PC-9 (cell line): ENCODE measurements around the gene DLGAP3. TPM values are rescaled to one million over a fixed set of nuclear protein-coding genes. Genes with fewer than 3 reads are reported as not detected.

ENCODE experiments used
- BruUV-seq: library from RNA; stranded (reverse); fragments of 400-500 nt; replicated peaks from 2 replicates; lab custom pipeline; 2021; lab: Mats Ljungman, UMichigan
- CTCF ChIA-PET: fragments of 300-600 bp; sonication (Branson Sonifier 250); formaldehyde crosslinking; loops from one replicate; lab custom pipeline; 2022; ENCODE audit warnings: antibody characterized with exemption; lab: Charles Lee
- POLR2A ChIA-PET: fragments of 300-600 bp; sonication (Branson Sonifier 250); formaldehyde crosslinking; loops from one replicate; lab custom pipeline; 2022; ENCODE audit warnings: antibody characterized with exemption; ENCODE audit not compliant: unreplicated experiment; lab: Charles Lee
- DNase-seq, 2 experiments: peaks; one replicate each; pipeline versions ENCODE4 v3.0.0 to v3.0.0-alpha.2; 2015 to 2022; ENCODE audit warnings: mixed read lengths in 1 of 2
- H2AFZ ChIP-seq: fragments of 200-600 bp; sonication (generic); 2 replicates; pipeline ENCODE4 v1.8.1; 2017; ENCODE audit warnings: antibody characterized with exemption
- H3F3A ChIP-seq: fragments of 200-600 bp; sonication (generic); 2 replicates; pipeline ENCODE4 v1.8.1; 2017; ENCODE audit warnings: antibody characterized with exemption, mild to moderate bottlenecking, low read depth; ENCODE audit not compliant: insufficient read depth
- H3K27ac ChIP-seq: fragments of 200-600 bp; sonication (generic); 2 replicates; pipeline ENCODE4 v1.6.1; 2016; ENCODE audit warnings: mixed run types
- H3K27me3 ChIP-seq: fragments of 200-600 bp; sonication (generic); 2 replicates; pipeline ENCODE4 v1.6.1; 2016; ENCODE audit warnings: low read depth, mixed run types; ENCODE audit not compliant: insufficient read depth
- H3K36me3 ChIP-seq: fragments of 200-600 bp; sonication (generic); 2 replicates; pipeline ENCODE4 v1.6.1; 2016; ENCODE audit warnings: low read depth, mixed run types
- H3K4me1 ChIP-seq: fragments of 200-600 bp; sonication (generic); replicated peaks from 2 replicates; pipeline ENCODE4 v1.6.1; 2016; ENCODE audit warnings: mixed run types; ENCODE audit not compliant: insufficient read depth
- H3K4me2 ChIP-seq: fragments of 200-600 bp; sonication (generic); 2 replicates; pipeline ENCODE4 v1.6.1; 2017; ENCODE audit warnings: mixed run types
- H3K4me3 ChIP-seq: fragments of 200-600 bp; sonication (generic); 2 replicates; pipeline ENCODE4 v1.6.1; 2016; ENCODE audit warnings: mixed run types
- H3K79me2 ChIP-seq: fragments of 200-600 bp; sonication (generic); 2 replicates; pipeline ENCODE4 v1.6.1; 2017; ENCODE audit warnings: low read depth, mixed run types
- H3K9me2 ChIP-seq: fragments of 200-600 bp; sonication (generic); 2 replicates; pipeline ENCODE4 v1.8.1; 2017; ENCODE audit warnings: mild to moderate bottlenecking; ENCODE audit not compliant: insufficient read depth
- H3K9me3 ChIP-seq: fragments of 200-600 bp; sonication (generic); 2 replicates; pipeline ENCODE4 v1.8.1; 2016; ENCODE audit warnings: low read depth; ENCODE audit not compliant: insufficient read depth
- H4K20me1 ChIP-seq: fragments of 200-600 bp; sonication (generic); 2 replicates; pipeline ENCODE4 v1.8.1; 2017; ENCODE audit not compliant: insufficient read depth
- EZH2 ChIP-seq: fragments of 200-600 bp; sonication (generic); IDR thresholded peaks from 2 replicates; pipeline ENCODE4 v1.8.0; 2017; ENCODE audit warnings: antibody characterized with exemption, low read depth
- intact Hi-C: fragments of 100-400 bp; cut with micrococcal nuclease; formaldehyde crosslinking; loops from one replicate; pipeline ENCODE4 v1.10.0; 2022; ENCODE audit not compliant: unreplicated experiment
- total RNA-seq: library from RNA; stranded (reverse); gene quantifications from 2 replicates; pipeline ENCODE4 v1.2.3, GENCODE V29; 2021
- TF ChIP-seq, protein P1 (sequence below): fragments of 200-600 bp; sonication (generic); conservative IDR thresholded peaks from 2 replicates; pipeline ENCODE4 v1.6.1; 2017; ENCODE audit warnings: mixed run types, antibody characterized with exemption, mild to moderate bottlenecking, moderate library complexity

The DLGAP3 gene
- total RNA-seq, 1 experiment from 2014 or later, result not detected

DNA sequence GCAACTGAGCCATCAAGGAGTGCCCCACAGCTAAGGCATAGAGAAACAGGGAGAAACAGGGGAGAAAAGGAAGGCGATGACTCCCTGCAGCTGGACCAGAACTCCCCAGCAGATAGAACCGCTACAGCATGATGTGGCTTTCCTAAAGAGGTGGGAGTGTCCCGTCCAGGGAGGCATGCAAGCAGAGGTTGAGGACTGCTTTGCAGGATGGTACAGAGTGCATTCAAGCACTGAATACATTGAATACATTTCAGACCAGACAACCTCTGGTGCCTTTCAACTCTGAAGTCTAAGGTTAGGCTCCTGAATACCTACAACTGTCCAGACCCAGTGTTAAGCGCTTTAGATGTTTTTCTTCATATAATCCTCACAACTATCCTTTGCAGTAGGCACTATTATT lies 13.3 kb downstream of the DLGAP3 start:
- ChIA-PET CTCF (no interaction called here), POLR2A (no interaction called here)
- Histone ChIP-seq H3K9me3 (no peaks in the 10 kb centered on the region), H3K79me2 (no peaks in the 10 kb centered on the region), H3K4me1 (no peaks in the 10 kb centered on the region), H3K4me3 (no peak overlapping the region), H3K27me3 (peaks cover 85% of the 10 kb centered on the region), H3K4me2 (no peak overlapping the region), H3K27ac (no peak overlapping the region), H2AFZ (no peak overlapping the region), H3K9me2 (no peaks in the 10 kb centered on the region), H4K20me1 (no peaks in the 10 kb centered on the region), H3K36me3 (no peaks in the 10 kb centered on the region), H3F3A (no peaks in the 10 kb centered on the region)
- DNase-seq, result no peak
- intact Hi-C loops, result no loop called here
- TF ChIP-seq EZH2, result no peak
- TF ChIP-seq, protein P1, sequence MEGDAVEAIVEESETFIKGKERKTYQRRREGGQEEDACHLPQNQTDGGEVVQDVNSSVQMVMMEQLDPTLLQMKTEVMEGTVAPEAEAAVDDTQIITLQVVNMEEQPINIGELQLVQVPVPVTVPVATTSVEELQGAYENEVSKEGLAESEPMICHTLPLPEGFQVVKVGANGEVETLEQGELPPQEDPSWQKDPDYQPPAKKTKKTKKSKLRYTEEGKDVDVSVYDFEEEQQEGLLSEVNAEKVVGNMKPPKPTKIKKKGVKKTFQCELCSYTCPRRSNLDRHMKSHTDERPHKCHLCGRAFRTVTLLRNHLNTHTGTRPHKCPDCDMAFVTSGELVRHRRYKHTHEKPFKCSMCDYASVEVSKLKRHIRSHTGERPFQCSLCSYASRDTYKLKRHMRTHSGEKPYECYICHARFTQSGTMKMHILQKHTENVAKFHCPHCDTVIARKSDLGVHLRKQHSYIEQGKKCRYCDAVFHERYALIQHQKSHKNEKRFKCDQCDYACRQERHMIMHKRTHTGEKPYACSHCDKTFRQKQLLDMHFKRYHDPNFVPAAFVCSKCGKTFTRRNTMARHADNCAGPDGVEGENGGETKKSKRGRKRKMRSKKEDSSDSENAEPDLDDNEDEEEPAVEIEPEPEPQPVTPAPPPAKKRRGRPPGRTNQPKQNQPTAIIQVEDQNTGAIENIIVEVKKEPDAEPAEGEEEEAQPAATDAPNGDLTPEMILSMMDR, result no peak
- no TSS peak for BruUV-seq

DNA sequence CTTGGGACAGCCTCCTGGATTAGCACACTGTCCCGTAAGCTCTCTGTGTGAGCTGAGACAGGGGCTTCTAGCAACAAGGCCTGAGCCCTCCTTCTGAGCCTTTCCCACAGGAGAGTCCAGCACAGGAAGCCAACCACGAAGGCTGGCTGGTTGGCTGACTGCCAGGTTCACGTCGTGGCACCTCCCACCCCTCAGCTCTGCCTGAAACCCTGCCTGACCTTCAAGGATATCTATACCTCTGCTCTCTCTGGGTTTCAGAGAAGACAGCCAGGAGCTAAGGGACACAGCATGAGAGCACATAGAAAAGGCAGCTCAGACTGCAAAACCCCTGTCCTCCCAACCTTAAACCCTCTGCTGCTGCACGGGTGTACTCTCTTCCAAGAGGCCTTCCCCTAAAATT lies 13.9 kb downstream of the DLGAP3 start:
- Histone ChIP-seq H3F3A (no peaks in the 10 kb centered on the region), H3K27me3 (peaks cover 89% of the 10 kb centered on the region), H3K36me3 (no peaks in the 10 kb centered on the region), H3K9me3 (no peaks in the 10 kb centered on the region), H3K9me2 (no peaks in the 10 kb centered on the region), H3K27ac (no peak overlapping the region), H2AFZ (no peak overlapping the region), H4K20me1 (no peaks in the 10 kb centered on the region), H3K4me2 (no peak overlapping the region), H3K4me3 (no peak overlapping the region), H3K79me2 (no peaks in the 10 kb centered on the region), H3K4me1 (no peaks in the 10 kb centered on the region)
- TF ChIP-seq, protein P1, result no peak
- no peak for TF ChIP-seq EZH2
- ChIA-PET POLR2A (no interaction called here), CTCF (no interaction called here)
- intact Hi-C loops, result no loop called here
- no peak for DNase-seq
- BruUV-seq, result no TSS peak

DNA sequence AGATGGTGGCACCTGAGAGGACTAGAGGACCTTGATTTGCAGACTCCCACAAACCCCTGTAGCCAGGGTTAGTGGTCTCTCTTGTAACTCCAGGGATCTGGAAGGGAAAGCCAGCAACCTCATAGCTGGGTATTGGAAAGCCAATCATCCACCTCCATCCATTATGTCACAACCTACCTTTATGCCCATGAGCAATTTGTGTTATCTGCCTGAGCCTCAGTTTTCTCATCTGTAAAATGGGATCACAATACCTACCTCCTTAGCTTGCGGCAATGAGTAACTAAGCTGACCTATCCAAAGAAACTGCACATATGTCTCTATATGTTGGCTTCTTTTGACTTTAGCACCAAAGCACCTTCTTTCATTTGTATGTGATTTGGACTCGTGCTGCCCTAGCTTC lies 14.5 kb downstream of the DLGAP3 start:
- CTCF ChIA-PET, result no interaction called here
- TF ChIP-seq EZH2, result no peak
- TF ChIP-seq, protein P1, result no peak

More for the DNA sequence above, 14.5 kb downstream of the DLGAP3 start:
- peaks cover 89% of the 10 kb centered on the region for H3K27me3 ChIP-seq
- intact Hi-C loops, result no loop called here
- H3K9me3 ChIP-seq, result no peaks in the 10 kb centered on the region
- H3K4me2 ChIP-seq, result no peak overlapping the region
- H3K79me2 ChIP-seq, result no peaks in the 10 kb centered on the region
- no peaks in the 10 kb centered on the region for H3K36me3 ChIP-seq
- H3K27ac ChIP-seq, result no peak overlapping the region
- POLR2A ChIA-PET, result no interaction called here
- no peak overlapping the region for H2AFZ ChIP-seq
- no peak overlapping the region for H3K4me3 ChIP-seq
- no peaks in the 10 kb centered on the region for H3K9me2 ChIP-seq
- no peaks in the 10 kb centered on the region for H4K20me1 ChIP-seq
- BruUV-seq, result no TSS peak
- H3F3A ChIP-seq, result no peaks in the 10 kb centered on the region
- H3K4me1 ChIP-seq, result no peaks in the 10 kb centered on the region
- DNase-seq, result no peak
